Kidney epithelial cell (primary cell): ENCODE measurements around the gene PARP15. TPM values are rescaled to one million over a fixed set of nuclear protein-coding genes. Genes with fewer than 3 reads are reported as not detected.

Source experiments
- DNase-seq: peaks from one replicate; pipeline ENCODE4 v3.0.0-alpha.2; 2010; ENCODE audit warnings: low read depth
- H3K27me3 ChIP-seq: 2 replicates; pipeline ENCODE4 v1.6.0; 2011; ENCODE audit warnings: low read length; ENCODE audit not compliant: control insufficient read depth, insufficient read depth
- H3K36me3 ChIP-seq: 2 replicates; pipeline ENCODE4 v1.5.1; 2011; ENCODE audit warnings: low read length; ENCODE audit not compliant: control insufficient read depth, insufficient read depth
- H3K4me3 ChIP-seq: 2 replicates; pipeline ENCODE4 v1.5.1; 2011; ENCODE audit warnings: low read depth, mild to moderate bottlenecking, control low read depth, low read length
- total RNA-seq: library from RNA; depleted of rRNA; stranded (reverse); fragments of >200 nt; gene quantifications from 2 replicates; pipeline ENCODE4 v1.2.3, GENCODE V29; 2015
- TF ChIP-seq, protein P1 (sequence below): IDR thresholded peaks from 2 replicates; pipeline ENCODE4 v1.5.1; 2011; ENCODE audit warnings: mild to moderate bottlenecking, moderate library complexity, low read length, control low read depth, inconsistent platforms; ENCODE audit not compliant: insufficient read depth, poor library complexity, severe bottlenecking

Gene PARP15
- total RNA-seq, 1 donor from 2014 or later = not detected

DNA sequence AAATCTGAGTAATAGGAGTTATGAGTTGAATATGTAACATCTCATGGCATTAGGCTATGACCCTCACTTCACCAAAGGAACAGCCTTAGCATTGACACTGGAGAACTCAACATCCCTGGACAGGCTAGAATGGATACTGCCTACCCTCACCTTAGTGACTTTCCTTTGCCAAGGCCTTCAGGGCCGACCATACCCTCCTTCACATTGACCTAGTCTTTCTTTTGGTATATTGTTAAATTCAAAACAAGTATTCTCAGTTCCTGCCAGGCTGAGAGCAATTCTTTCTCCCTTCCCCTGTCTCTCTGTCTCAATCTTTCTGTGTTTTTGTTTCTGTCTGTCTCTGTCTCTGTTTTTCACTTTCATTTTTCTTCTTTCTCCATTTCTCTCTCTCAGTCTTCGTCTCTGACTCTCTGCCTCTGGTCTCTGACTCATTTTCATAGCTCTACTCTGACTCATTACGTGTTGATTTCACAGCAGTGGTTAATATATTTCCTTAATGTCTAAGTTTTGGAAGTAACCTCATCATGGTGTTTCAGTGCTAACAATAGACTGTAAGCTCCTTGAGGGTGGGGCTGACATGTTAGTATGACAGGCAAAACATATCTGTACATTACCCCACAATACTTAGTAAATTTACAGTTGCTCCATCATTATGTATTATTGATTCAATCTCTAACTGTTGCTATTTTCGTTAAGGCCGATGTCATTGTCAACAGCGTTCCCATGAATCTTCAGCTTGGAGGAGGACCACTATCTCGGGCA lies 32.5 kb downstream of the PARP15 start:
- H3K36me3 ChIP-seq = no peaks in the 10 kb centered on the region
- H3K4me3 ChIP-seq = no peak overlapping the region
- DNase-seq = peak; percentile 79
- H3K27me3 ChIP-seq = no peaks in the 10 kb centered on the region
- TF ChIP-seq, protein P1, sequence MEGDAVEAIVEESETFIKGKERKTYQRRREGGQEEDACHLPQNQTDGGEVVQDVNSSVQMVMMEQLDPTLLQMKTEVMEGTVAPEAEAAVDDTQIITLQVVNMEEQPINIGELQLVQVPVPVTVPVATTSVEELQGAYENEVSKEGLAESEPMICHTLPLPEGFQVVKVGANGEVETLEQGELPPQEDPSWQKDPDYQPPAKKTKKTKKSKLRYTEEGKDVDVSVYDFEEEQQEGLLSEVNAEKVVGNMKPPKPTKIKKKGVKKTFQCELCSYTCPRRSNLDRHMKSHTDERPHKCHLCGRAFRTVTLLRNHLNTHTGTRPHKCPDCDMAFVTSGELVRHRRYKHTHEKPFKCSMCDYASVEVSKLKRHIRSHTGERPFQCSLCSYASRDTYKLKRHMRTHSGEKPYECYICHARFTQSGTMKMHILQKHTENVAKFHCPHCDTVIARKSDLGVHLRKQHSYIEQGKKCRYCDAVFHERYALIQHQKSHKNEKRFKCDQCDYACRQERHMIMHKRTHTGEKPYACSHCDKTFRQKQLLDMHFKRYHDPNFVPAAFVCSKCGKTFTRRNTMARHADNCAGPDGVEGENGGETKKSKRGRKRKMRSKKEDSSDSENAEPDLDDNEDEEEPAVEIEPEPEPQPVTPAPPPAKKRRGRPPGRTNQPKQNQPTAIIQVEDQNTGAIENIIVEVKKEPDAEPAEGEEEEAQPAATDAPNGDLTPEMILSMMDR = no peak

DNA sequence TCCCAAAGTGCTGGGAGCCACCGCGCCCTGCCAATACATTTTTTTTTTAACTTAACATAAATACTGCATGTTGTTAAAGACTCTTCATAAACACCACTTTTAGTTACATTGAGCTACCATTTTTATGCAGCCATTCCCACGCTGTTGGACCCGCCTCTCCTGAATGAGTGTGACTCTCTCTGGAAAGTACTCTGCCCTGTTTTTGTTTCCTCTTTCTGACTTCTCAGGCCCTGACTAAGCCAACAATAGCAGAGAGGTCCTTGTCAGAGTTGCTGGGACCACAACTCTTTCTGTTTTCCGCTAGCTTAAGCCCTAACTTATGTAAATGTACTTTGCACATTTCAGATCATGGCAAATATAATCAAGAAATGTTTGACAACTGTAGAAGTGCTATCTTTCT lies 35.2 kb downstream of the PARP15 start:
- no peak overlapping the region for H3K4me3 ChIP-seq
- no peak for DNase-seq
- no peaks in the 10 kb centered on the region for H3K36me3 ChIP-seq
- TF ChIP-seq, protein P1 = no peak
- H3K27me3 ChIP-seq = no peaks in the 10 kb centered on the region

DNA sequence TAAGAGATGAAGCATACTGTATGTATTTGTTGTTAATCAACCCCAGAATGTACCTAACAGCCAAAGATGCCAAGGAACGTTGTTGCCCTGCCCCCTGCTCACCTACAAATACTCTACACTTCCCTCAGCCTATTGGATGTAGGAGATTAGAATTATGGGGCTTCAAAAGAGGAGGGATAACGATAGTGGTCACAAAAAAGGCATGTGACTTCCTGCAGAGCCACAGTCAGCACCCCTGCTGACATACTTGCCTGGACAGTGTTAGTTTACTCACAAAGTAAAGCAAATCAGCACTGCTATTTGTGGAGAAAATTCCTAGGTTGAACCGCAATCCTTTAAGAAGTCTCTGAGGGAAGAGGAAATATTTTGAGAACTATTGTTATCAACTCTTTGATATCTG lies 37.9 kb downstream of the PARP15 start:
- Histone ChIP-seq H3K36me3 (no peaks in the 10 kb centered on the region), H3K4me3 (no peak overlapping the region), H3K27me3 (no peaks in the 10 kb centered on the region)
- DNase-seq = no peak
- TF ChIP-seq, protein P1 = no peak

DNA sequence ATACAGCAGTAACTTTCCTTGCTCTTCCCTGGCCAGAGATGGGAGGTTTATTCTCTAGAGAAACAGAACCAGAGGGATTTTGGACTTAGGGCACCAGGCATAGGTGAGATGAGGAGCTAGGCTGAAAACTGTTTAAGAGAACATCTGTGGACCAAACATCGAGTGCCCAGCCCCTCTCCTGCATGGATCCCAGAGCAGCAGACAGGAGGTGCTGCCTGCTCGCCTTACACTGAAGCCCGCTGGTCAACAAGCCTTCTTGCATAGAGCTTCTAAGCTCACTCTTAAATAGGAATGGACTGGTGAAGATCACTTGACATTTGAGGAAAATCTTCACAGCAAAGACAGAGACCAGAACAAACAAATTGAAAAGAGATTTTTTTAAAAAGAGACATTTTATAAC lies 41.2 kb downstream of the PARP15 start:
- TF ChIP-seq, protein P1 = no peak
- Histone ChIP-seq H3K36me3 (no peaks in the 10 kb centered on the region), H3K27me3 (no peaks in the 10 kb centered on the region), H3K4me3 (no peak overlapping the region)
- no peak for DNase-seq

DNA sequence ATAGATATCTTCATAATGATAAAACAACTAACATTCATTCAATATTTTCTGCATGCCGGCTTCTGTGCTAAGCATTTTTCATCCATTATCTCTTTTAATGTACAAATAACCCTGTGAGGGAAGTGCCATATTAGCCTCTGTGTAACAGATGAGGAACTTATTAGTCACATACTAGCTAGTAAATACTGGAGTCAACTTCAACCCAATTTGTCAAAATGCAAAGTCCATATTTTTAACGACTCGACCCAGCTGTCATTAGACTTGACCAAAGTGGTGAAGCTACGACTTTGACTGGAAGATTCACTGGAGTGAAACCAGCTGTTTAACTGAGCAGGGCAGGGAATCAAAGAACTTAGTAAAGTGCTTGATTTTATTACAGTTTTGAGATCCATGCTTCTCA lies 41.6 kb downstream of the PARP15 start:
- Histone ChIP-seq H3K36me3 (no peaks in the 10 kb centered on the region), H3K4me3 (no peak overlapping the region), H3K27me3 (no peaks in the 10 kb centered on the region)
- no peak for DNase-seq
- TF ChIP-seq, protein P1 = no peak

DNA sequence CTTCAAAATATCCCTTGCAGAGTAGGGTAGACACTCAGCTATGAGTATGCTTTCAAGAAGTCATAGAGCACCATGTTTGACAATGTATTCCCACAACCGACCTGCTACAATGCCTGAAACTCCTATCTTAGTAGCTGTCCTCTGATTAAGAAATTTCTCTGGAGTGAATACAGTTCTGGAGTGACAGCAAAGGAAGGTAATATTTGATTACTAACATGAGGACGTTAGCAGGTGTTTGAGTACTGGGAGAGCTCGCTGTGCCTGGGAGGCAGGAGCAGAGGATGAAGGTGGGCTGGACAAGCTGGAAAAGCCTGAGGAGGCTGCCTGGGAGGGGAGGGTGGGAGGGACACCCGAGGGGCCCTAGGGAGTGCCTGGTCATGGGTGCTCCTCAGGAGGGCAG lies 42.9 kb downstream of the PARP15 start:
- DNase-seq = no peak
- H3K4me3 ChIP-seq = no peak overlapping the region
- no peaks in the 10 kb centered on the region for H3K27me3 ChIP-seq
- TF ChIP-seq, protein P1 = no peak
- no peaks in the 10 kb centered on the region for H3K36me3 ChIP-seq
